ENCODE data around the gene COL26A1. TPM values are rescaled to one million over a fixed set of nuclear protein-coding genes. Genes with fewer than 3 reads are reported as not detected.
"Not testable (repeated sequence)": the region's sequence is repeated elsewhere in the genome, so short reads cannot be mapped to it uniquely, and the experiment has no call there.

Gene COL26A1
- polyA plus RNA-seq, 1 donor from 2014 or later = not detected

GRCh38 chr7:101554584-101555268 is 192.1 kb downstream of the COL26A1 start:
- no peak overlapping the region for H3K27ac Mint-ChIP-seq
- H3K4me1 Mint-ChIP-seq = peaks cover 0 to 3% (median 0%) of the 10 kb centered on the region in 3 donors
- no peak overlapping the region for H3K4me3 Mint-ChIP-seq
- H3K9me3 Mint-ChIP-seq = peaks cover 0 to 5% (median 0%) of the 10 kb centered on the region in 3 donors
- H3K36me3 Mint-ChIP-seq = no peaks in the 10 kb centered on the region
- peaks cover 13% of the 10 kb centered on the region for H3K27me3 Mint-ChIP-seq

- H3K27me3 Mint-ChIP-seq = peaks cover 10% of the 10 kb centered on the region
- H3K9me3 Mint-ChIP-seq = peaks cover 0 to 8% (median 3%) of the 10 kb centered on the region in 3 donors
- no peak overlapping the region for H3K4me3 Mint-ChIP-seq
- no peaks in the 10 kb centered on the region for H3K36me3 Mint-ChIP-seq
- peaks cover 0 to 3% (median 0%) of the 10 kb centered on the region in 3 donors for H3K4me1 Mint-ChIP-seq
- H3K27ac Mint-ChIP-seq = no peak overlapping the region
These were observed 192.7 kb downstream of the COL26A1 start for GRCh38 chr7:101555269-101555920.

- H3K27ac Mint-ChIP-seq = no peak overlapping the region
- no peaks in the 10 kb centered on the region for H3K36me3 Mint-ChIP-seq
- H3K27me3 Mint-ChIP-seq = peaks cover 10% of the 10 kb centered on the region
- peaks cover 0 to 3% (median 0%) of the 10 kb centered on the region in 3 donors for H3K4me1 Mint-ChIP-seq
- H3K9me3 Mint-ChIP-seq = peaks cover 0 to 8% (median 3%) of the 10 kb centered on the region in 3 donors
- no peak overlapping the region for H3K4me3 Mint-ChIP-seq
These were observed 193.2 kb downstream of the COL26A1 start for GRCh38 chr7:101555921-101556275.

GRCh38 chr7:101556453-101556968 is 193.8 kb downstream of the COL26A1 start:
- Mint-ChIP-seq H3K4me3 (no peak overlapping the region), H3K36me3 (no peaks in the 10 kb centered on the region), H3K27ac (no peak overlapping the region), H3K9me3 (peaks cover 0 to 8% (median 3%) of the 10 kb centered on the region in 3 donors), H3K27me3 (peaks cover 10% of the 10 kb centered on the region), H3K4me1 (peaks cover 0 to 3% (median 0%) of the 10 kb centered on the region in 3 donors)

GRCh38 chr7:101557421-101557820 is 194.7 kb downstream of the COL26A1 start:
- no peaks in the 10 kb centered on the region for H3K36me3 Mint-ChIP-seq
- H3K9me3 Mint-ChIP-seq = peaks cover 0 to 8% (median 3%) of the 10 kb centered on the region in 3 donors
- H3K4me3 Mint-ChIP-seq = no peak overlapping the region
- peaks cover 0 to 3% (median 0%) of the 10 kb centered on the region in 3 donors for H3K4me1 Mint-ChIP-seq
- no peak overlapping the region for H3K27ac Mint-ChIP-seq
- peaks cover 10% of the 10 kb centered on the region for H3K27me3 Mint-ChIP-seq

- Mint-ChIP-seq H3K27me3 (peaks cover 10% of the 10 kb centered on the region), H3K4me3 (no peak overlapping the region), H3K36me3 (no peaks in the 10 kb centered on the region), H3K27ac (no peak overlapping the region), H3K4me1 (peaks cover 0 to 3% (median 0%) of the 10 kb centered on the region in 3 donors), H3K9me3 (peaks cover 0 to 6% (median 3%) of the 10 kb centered on the region in 3 donors)
These were observed 195.5 kb downstream of the COL26A1 start for GRCh38 chr7:101557978-101558741.

GRCh38 chr7:101558742-101559325 is 196.2 kb downstream of the COL26A1 start:
- Mint-ChIP-seq H3K36me3 (no peaks in the 10 kb centered on the region), H3K4me1 (no peaks in the 10 kb centered on the region), H3K27me3 (peaks cover 8% of the 10 kb centered on the region), H3K4me3 (no peak overlapping the region), H3K9me3 (peaks cover 0 to 6% (median 3%) of the 10 kb centered on the region in 3 donors), H3K27ac (no peak overlapping the region)

GRCh38 chr7:101559586-101559985 is 196.9 kb downstream of the COL26A1 start:
- Mint-ChIP-seq H3K36me3 (no peaks in the 10 kb centered on the region), H3K27ac (no peak overlapping the region), H3K9me3 (peaks cover 0 to 6% (median 3%) of the 10 kb centered on the region in 3 donors), H3K4me3 (no peak overlapping the region), H3K4me1 (no peaks in the 10 kb centered on the region), H3K27me3 (peaks cover 11% of the 10 kb centered on the region)

GRCh38 chr7:101560021-101560420 is 197.3 kb downstream of the COL26A1 start:
- not testable (repeated sequence) for H3K4me1 Mint-ChIP-seq, H3K4me3 Mint-ChIP-seq

GRCh38 chr7:101560856-101561255 is 198.2 kb downstream of the COL26A1 start:
- Mint-ChIP-seq H3K4me1 (no peaks in the 10 kb centered on the region), H3K27me3 (peaks cover 12% of the 10 kb centered on the region), H3K36me3 (peaks cover 1% of the 10 kb centered on the region), H3K4me3 (no peak overlapping the region), H3K27ac (no peak overlapping the region), H3K9me3 (peaks cover 0 to 6% (median 3%) of the 10 kb centered on the region in 3 donors)

More at GRCh38 chr7:101560021-101560420, 197.3 kb downstream of the COL26A1 start:
- not testable (repeated sequence) for H3K36me3 Mint-ChIP-seq, H3K9me3 Mint-ChIP-seq, H3K27ac Mint-ChIP-seq
- H3K27me3 Mint-ChIP-seq = peaks cover 14% of the 10 kb centered on the region

- not testable (repeated sequence) for H3K36me3 Mint-ChIP-seq, H3K4me1 Mint-ChIP-seq, H3K4me3 Mint-ChIP-seq, H3K27ac Mint-ChIP-seq, H3K9me3 Mint-ChIP-seq
- peaks cover 12% of the 10 kb centered on the region for H3K27me3 Mint-ChIP-seq
These were observed 198.6 kb downstream of the COL26A1 start for GRCh38 chr7:101561293-101561692.

GRCh38 chr7:101562531-101563197 is 200.0 kb downstream of the COL26A1 start:
- no peaks in the 10 kb centered on the region for H3K4me1 Mint-ChIP-seq
- H3K9me3 Mint-ChIP-seq = peaks cover 0 to 6% (median 3%) of the 10 kb centered on the region in 3 donors
- peaks cover 12% of the 10 kb centered on the region for H3K27me3 Mint-ChIP-seq
- no peak overlapping the region for H3K27ac Mint-ChIP-seq
- H3K36me3 Mint-ChIP-seq = peaks cover 1% of the 10 kb centered on the region
- no peak overlapping the region for H3K4me3 Mint-ChIP-seq

GRCh38 chr7:101563198-101563901 is 200.7 kb downstream of the COL26A1 start:
- Mint-ChIP-seq H3K4me3 (no peak overlapping the region), H3K4me1 (no peaks in the 10 kb centered on the region), H3K9me3 (peaks cover 0 to 6% (median 3%) of the 10 kb centered on the region in 3 donors), H3K36me3 (peaks cover 1% of the 10 kb centered on the region), H3K27ac (no peak overlapping the region), H3K27me3 (peaks cover 12% of the 10 kb centered on the region)
